Parathyroid adenoma (tissue), 2 donors: ENCODE measurements around the gene AHI1.

Experiments used
- H2AFZ ChIP-seq: fragments of 300-600 bp; sonication (generic); one replicate; pipeline ENCODE4 v1.7.0; 2017; ENCODE audit warnings: antibody characterized with exemption, mild to moderate bottlenecking
- H3K27ac ChIP-seq: fragments of 300-600 bp; sonication (generic); one replicate; pipeline ENCODE4 v1.7.0; 2017
- H3K27me3 ChIP-seq: fragments of 300-600 bp; sonication (generic); one replicate; pipeline ENCODE4 v1.7.0; 2017; ENCODE audit warnings: low read length; ENCODE audit not compliant: control insufficient read depth, insufficient read depth
- H3K36me3 ChIP-seq: fragments of 300-600 bp; sonication (generic); one replicate; pipeline ENCODE4 v1.7.0; 2017; ENCODE audit warnings: low read length; ENCODE audit not compliant: control insufficient read depth, insufficient read depth
- H3K4me1 ChIP-seq: fragments of 300-600 bp; sonication (generic); one replicate; pipeline ENCODE4 v1.7.0; 2017; ENCODE audit warnings: control low read depth
- H3K4me2 ChIP-seq: fragments of 300-600 bp; sonication (generic); one replicate; pipeline ENCODE4 v1.7.0; 2017; ENCODE audit warnings: low read length
- H3K4me3 ChIP-seq: fragments of 300-600 bp; sonication (generic); one replicate; pipeline ENCODE4 v1.7.0; 2017; ENCODE audit warnings: low read depth, low read length
- H3K79me2 ChIP-seq: fragments of 300-600 bp; sonication (generic); one replicate; pipeline ENCODE4 v1.7.0; 2017; ENCODE audit warnings: control low read depth
- H3K9ac ChIP-seq: fragments of 300-600 bp; sonication (generic); one replicate; pipeline ENCODE4 v1.7.0; 2017; ENCODE audit warnings: mild to moderate bottlenecking
- H3K9me3 ChIP-seq: fragments of 300-600 bp; sonication (generic); one replicate; pipeline ENCODE4 v1.7.0; 2017; ENCODE audit warnings: low read length; ENCODE audit not compliant: control insufficient read depth
- CTCF ChIP-seq: fragments of 300-600 bp; sonication (generic); IDR thresholded peaks from one replicate; pipeline ENCODE4 v1.7.0; 2017; ENCODE audit warnings: antibody characterized with exemption, mild to moderate bottlenecking
- donor health status: primary hyperparathyroidism.

Gene AHI1

DNA sequence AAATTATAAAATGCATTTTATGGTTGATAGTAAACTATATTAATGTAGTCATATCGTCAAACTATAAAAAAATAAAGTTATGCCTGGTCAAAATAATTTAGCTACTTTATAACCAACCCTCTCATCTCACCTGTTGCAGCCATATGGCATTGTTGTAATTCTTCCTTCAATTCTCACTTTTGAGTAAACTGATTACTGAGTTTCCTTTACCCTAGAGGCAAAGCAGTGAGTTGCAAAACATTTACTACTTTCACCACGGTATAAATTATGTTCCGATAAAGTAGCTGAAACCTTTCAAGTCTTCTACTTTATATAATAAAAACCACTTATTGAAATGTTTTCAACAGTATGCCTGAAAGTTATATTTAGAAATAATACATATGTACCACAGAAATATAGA is 113.8 kb downstream of the AHI1 start:
- no peak for TF ChIP-seq CTCF
- Histone ChIP-seq H3K79me2 (no peaks in the 10 kb centered on the region), H3K27me3 (no peaks in the 10 kb centered on the region), H3K27ac (no peak overlapping the region), H3K4me2 (no peak overlapping the region), H3K9ac (no peak overlapping the region), H3K9me3 (no peaks in the 10 kb centered on the region), H3K36me3 (no peaks in the 10 kb centered on the region), H3K4me1 (no peaks in the 10 kb centered on the region), H3K4me3 (no peak overlapping the region), H2AFZ (no peak overlapping the region)

DNA sequence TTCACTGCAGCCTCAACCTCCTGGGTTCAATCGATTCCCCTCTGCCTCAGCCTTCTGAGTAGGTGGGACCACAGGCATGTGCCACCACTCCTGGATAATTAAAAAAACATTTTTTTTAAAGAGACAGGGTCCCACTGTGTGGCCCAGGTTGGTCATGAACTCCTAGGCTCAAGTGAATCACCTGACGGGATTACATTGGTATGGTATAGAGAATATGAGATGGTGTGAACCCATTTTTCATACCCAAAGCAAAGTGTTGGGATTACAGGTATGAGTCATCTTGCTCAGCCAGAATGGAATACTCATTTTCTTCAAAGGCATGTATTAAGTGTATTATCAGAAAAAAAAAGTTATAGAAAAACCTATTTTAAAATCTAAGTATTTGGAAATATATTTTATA is 114.2 kb downstream of the AHI1 start:
- Histone ChIP-seq H2AFZ (no peak overlapping the region), H3K27me3 (no peaks in the 10 kb centered on the region), H3K79me2 (no peaks in the 10 kb centered on the region), H3K4me2 (no peak overlapping the region), H3K9me3 (no peaks in the 10 kb centered on the region), H3K27ac (no peak overlapping the region), H3K4me1 (no peaks in the 10 kb centered on the region), H3K36me3 (no peaks in the 10 kb centered on the region), H3K4me3 (no peak overlapping the region), H3K9ac (no peak overlapping the region)
- no peak for TF ChIP-seq CTCF

DNA sequence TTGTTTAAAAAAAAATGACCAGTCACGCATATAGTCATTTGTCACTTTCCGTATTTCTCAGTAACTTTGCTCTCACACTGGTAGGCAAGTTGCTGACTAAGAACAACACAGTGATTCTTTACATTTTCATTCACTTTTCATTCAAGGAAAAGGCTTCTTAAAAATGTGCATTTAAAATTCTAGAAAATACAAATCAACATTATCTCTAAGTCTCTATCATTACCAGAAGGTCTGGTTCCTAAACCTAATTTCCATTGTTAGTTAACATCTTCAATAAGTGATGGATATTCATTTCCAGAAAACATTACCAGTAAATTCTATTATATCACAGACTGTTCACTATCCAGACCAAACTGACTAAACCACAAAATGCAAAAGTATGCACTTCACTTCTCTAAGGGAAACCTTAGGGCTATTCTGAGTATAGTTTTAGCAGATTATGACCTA is 115.3 kb downstream of the AHI1 start:
- Histone ChIP-seq H3K4me2 (no peak overlapping the region), H3K9ac (no peak overlapping the region), H3K36me3 (no peaks in the 10 kb centered on the region), H2AFZ (no peak overlapping the region), H3K79me2 (no peaks in the 10 kb centered on the region), H3K27me3 (no peaks in the 10 kb centered on the region), H3K9me3 (no peaks in the 10 kb centered on the region), H3K4me1 (no peaks in the 10 kb centered on the region), H3K4me3 (no peak overlapping the region), H3K27ac (no peak overlapping the region)
- TF ChIP-seq CTCF: no peak

- no peak for TF ChIP-seq CTCF
These were observed 116.7 kb downstream of the AHI1 start for GRCh38 chr6:135380793-135381192.

GRCh38 chr6:135379647-135380046 is 117.9 kb downstream of the AHI1 start:
- Histone ChIP-seq H3K9me3 (no peaks in the 10 kb centered on the region), H3K36me3 (no peaks in the 10 kb centered on the region), H3K4me2 (no peak overlapping the region), H3K27me3 (no peaks in the 10 kb centered on the region), H3K4me3 (no peak overlapping the region), H3K9ac (no peak overlapping the region), H2AFZ (no peak overlapping the region), H3K27ac (no peak overlapping the region), H3K79me2 (no peaks in the 10 kb centered on the region), H3K4me1 (no peaks in the 10 kb centered on the region)
- TF ChIP-seq CTCF: no peak

More at GRCh38 chr6:135380793-135381192, 116.7 kb downstream of the AHI1 start:
- no peak overlapping the region for H3K4me2 ChIP-seq
- H3K4me3 ChIP-seq: no peak overlapping the region
- no peaks in the 10 kb centered on the region for H3K36me3 ChIP-seq
- no peak overlapping the region for H3K9ac ChIP-seq
- H3K9me3 ChIP-seq: no peaks in the 10 kb centered on the region
- H2AFZ ChIP-seq: no peak overlapping the region
- no peaks in the 10 kb centered on the region for H3K27me3 ChIP-seq
- no peak overlapping the region for H3K27ac ChIP-seq
- H3K4me1 ChIP-seq: no peaks in the 10 kb centered on the region
- H3K79me2 ChIP-seq: no peaks in the 10 kb centered on the region
